Psoas muscle (tissue), 8 donors: Measurements from ENCODE around the gene TBC1D28. TPM values are rescaled to one million over a fixed set of nuclear protein-coding genes. Genes with fewer than 3 reads are reported as not detected.
"Not testable (repeated sequence)": the region's sequence is repeated elsewhere in the genome, so short reads cannot be mapped to it uniquely, and the experiment has no call there.

Experiments
- ATAC-seq, 4 donors: fragments of 200-7000 bp; cut with Tn5 transposase; one replicate each; pipeline ENCODE4 v1.9.1; 2020; ENCODE audit warnings: moderate library complexity in 3 of 4, mild to moderate bottlenecking in 2 of 4
- DNase-seq, 2 donors: peaks; one replicate each; pipeline ENCODE4 v3.0.0-alpha.2; 2020
- H3K27ac ChIP-seq: fragments of 200-600 bp; one replicate; pipeline ENCODE4 v1.8.0; 2022
- H3K27me3 ChIP-seq, 3 donors: fragments of 200-600 bp in 1 of 3; one replicate each; pipeline versions ENCODE4 v1.6.1 to v1.8.0; 2013 to 2022; ENCODE audit warnings: low read length in 2 of 3, mild to moderate bottlenecking in 2 of 3, moderate library complexity in 1 of 3; ENCODE audit not compliant: insufficient read depth in 3 of 3
- H3K36me3 ChIP-seq, 2 donors: fragments of 200-600 bp in 1 of 2; one replicate each; pipeline versions ENCODE4 v1.6.1 to v1.8.0; 2013 to 2022; ENCODE audit warnings: low read depth in 1 of 2, mild to moderate bottlenecking in 1 of 2, moderate library complexity in 1 of 2; ENCODE audit not compliant: insufficient read depth in 1 of 2
- H3K4me1 ChIP-seq: fragments of 200-600 bp; one replicate; pipeline ENCODE4 v1.8.0; 2022
- H3K4me3 ChIP-seq: fragments of 200-600 bp; one replicate; pipeline ENCODE4 v1.8.0; 2022; ENCODE audit warnings: mild to moderate bottlenecking
- H3K9me3 ChIP-seq: fragments of 200-600 bp; one replicate; pipeline ENCODE4 v1.8.0; 2022
- WGBS, 3 donors: extraction: QIAGEN DNeasy Blood & Tissue Kit; methylation state at CpG; one replicate each; pipeline versions ENCODE4 v1.1.6 to v1.1.7; 2013; 5-methylcytosine and 5-hydroxymethylcytosine counted together
- intact Hi-C, 2 donors: fragments of 100-400 bp; cut with DNase I; formaldehyde crosslinking; loops; one replicate each; pipeline versions ENCODE4 v1.11.0 to v1.14.2; 2022
- polyA plus RNA-seq, 3 donors: library from polyadenylated mRNA; stranded (reverse); fragments of 200-250 nt; gene quantifications; one replicate each; pipeline ENCODE4 v1.2.3, GENCODE V29; 2013
- total RNA-seq, 4 donors: library from RNA; stranded (reverse); fragmentation: NEBNext Ultra II Directional in 2 of 4; extraction: Animal tissue kit (Norgen Biotek cat#: 25700) in 2 of 4; gene quantifications; one replicate each; pipeline versions ENCODE4 v1.2.1 to v1.2.4, GENCODE V29; 2021 to 2023
- TF ChIP-seq, protein P1 (sequence below): fragments of 200-600 bp; IDR thresholded peaks from one replicate; pipeline ENCODE4 v1.8.0; 2022; ENCODE audit warnings: antibody characterized with exemption
- donor health status: healthy with polysubstance abuse.
- donor health status: DM: no; HTN: no; CAD: no; lungs with moderate emphysema.
- donor health status: Bipolar disorder and iron deficiency.
- donor health status: healthy.
- donor health status: DM: yes; HTN: yes; CAD: no.
- donor health status: DM: no; HTN: no; CAD: no.
- donor health status: DM: no; HTN: no; CAD: no.
- donor health status: DM: yes; HTN: yes; CAD: no.

Gene TBC1D28
- total and polyA plus RNA-seq, 7 donors: not detected

- H3K9me3 ChIP-seq, H3K36me3 ChIP-seq, H3K4me1 ChIP-seq, intact Hi-C loops, H3K27me3 ChIP-seq: not testable (repeated sequence)
- peak; percentile 93 to 95 for DNase-seq
- TF ChIP-seq, protein P1, sequence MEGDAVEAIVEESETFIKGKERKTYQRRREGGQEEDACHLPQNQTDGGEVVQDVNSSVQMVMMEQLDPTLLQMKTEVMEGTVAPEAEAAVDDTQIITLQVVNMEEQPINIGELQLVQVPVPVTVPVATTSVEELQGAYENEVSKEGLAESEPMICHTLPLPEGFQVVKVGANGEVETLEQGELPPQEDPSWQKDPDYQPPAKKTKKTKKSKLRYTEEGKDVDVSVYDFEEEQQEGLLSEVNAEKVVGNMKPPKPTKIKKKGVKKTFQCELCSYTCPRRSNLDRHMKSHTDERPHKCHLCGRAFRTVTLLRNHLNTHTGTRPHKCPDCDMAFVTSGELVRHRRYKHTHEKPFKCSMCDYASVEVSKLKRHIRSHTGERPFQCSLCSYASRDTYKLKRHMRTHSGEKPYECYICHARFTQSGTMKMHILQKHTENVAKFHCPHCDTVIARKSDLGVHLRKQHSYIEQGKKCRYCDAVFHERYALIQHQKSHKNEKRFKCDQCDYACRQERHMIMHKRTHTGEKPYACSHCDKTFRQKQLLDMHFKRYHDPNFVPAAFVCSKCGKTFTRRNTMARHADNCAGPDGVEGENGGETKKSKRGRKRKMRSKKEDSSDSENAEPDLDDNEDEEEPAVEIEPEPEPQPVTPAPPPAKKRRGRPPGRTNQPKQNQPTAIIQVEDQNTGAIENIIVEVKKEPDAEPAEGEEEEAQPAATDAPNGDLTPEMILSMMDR: peak; percentile 89
- 2 to 14% (median 10%) methylated on average over 13 to 21 of the region's 22 CpGs for WGBS, 3 donors
- ATAC-seq: peak; percentile 93 to 99 (median 98)
- Histone ChIP-seq H3K4me3 (peak overlapping the region; percentile 56), H3K27ac (peak overlapping the region; percentile 16)
Observed at GRCh38 chr17:18625509-18626104, 18.6 kb downstream of the TBC1D28 start.

DNA sequence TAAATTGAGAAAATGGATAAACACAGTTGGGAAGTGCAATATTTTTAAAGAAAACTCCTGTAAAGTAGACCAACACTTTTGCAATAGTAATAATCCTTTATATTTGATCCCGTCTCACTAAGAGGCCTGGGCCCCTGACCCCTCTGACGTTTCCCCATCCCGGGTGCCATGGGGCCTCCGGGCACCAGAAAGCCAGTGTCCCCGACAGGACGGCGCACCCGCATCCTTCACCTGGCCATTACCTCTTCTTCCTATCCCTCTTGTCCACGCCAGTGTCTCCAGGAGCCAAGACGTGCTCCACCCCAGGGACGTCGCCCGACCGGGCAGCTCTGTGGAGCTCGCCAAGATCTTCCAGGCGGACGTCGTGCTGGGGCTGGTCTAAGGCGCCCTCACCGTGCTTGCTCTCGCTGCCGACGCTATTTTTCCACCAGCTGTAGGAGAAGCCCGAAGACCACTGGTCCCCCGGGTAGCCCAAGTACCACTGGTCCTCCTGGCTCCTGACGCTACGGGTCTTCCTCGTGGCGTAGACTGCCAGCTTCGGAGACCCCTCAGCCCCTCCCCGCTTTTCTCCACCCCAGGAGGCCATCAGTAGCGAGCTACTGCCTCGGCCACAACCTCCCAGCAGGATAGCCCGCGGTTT, 19.2 kb downstream of the TBC1D28 start:
- peak; percentile 56 to 79 (median 65) for ATAC-seq
- intact Hi-C loops, DNase-seq, H3K9me3 ChIP-seq, H3K36me3 ChIP-seq, H3K27me3 ChIP-seq, H3K4me1 ChIP-seq: not testable (repeated sequence)
- H3K4me3 ChIP-seq: peak overlapping the region; percentile 56
- H3K27ac ChIP-seq: peak overlapping the region; percentile 16
- WGBS, 3 donors: 34 to 64% (median 43%) methylated on average over 15 to 26 of the region's 35 CpGs

GRCh38 chr17:18617613-18618012, 26.6 kb downstream of the TBC1D28 start:
- DNase-seq, H3K4me1 ChIP-seq, H3K9me3 ChIP-seq, H3K27me3 ChIP-seq, H3K4me3 ChIP-seq, ATAC-seq, H3K27ac ChIP-seq, intact Hi-C loops, H3K36me3 ChIP-seq: not testable (repeated sequence)
- 71 to 100% (median 89%) methylated on average over 1 of the region's 2 CpGs for whole genome bisulfite sequencing, 3 donors

DNA sequence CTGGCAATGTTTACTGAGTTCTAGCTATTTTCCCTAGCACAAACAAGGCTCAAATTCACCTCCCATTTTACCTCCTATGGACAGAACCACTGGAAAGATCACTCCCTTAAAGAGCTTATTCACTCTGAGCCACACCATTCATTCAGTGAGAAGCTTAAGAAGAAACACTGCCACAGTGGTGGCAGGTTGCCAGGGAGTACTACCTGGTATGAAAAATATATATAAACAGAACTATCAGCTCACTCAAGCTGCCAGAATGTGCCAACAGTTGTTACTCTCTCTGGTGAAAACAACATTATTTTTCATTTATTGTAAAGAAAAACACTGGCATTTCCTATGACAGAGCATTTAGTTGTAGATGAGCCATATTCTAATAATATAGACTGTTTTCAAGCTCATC, 31.2 kb downstream of the TBC1D28 start:
- DNase-seq, ATAC-seq, H3K4me3 ChIP-seq, H3K27me3 ChIP-seq, H3K27ac ChIP-seq, H3K4me1 ChIP-seq, H3K9me3 ChIP-seq, H3K36me3 ChIP-seq, intact Hi-C loops: not testable (repeated sequence)

DNA sequence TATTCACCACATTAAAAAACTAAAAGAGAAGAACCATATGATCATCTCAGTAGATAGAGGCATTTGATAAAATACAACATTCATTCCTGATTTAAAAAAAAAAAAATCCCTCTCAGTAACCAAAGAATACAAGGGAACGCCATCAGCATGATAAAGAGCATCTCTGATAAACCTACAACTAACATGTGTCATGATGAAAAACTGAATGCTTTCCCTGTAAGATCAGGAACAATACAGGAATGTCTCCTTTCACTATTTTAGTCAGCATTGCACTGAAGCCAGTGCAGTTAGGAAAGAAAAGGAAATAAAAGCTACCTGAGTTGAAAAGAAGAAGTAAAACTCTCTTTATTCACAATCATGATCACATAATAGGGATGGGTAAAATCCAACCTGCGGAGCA, 51.1 kb downstream of the TBC1D28 start:
- 89 to 93% (median 92%) methylated on average over 2 of the region's 2 CpGs for WGBS, 3 donors
- ATAC-seq, DNase-seq: not testable (repeated sequence)

More for the DNA sequence above, 51.1 kb downstream of the TBC1D28 start:
- H3K36me3 ChIP-seq, intact Hi-C loops, H3K4me3 ChIP-seq, H3K27me3 ChIP-seq, H3K4me1 ChIP-seq, H3K9me3 ChIP-seq, H3K27ac ChIP-seq: not testable (repeated sequence)

Other genes with a start within 250 kb of the TBC1D28 start
- gene LGALS9C, start 167.6 kb downstream of the TBC1D28 start, total RNA-seq: 1 to 10 TPM in 1 of 4 donors, not detected in 3; 1.0 TPM
- under 1 TPM in 1 of 3 donors, not detected in 2; 0.04 TPM for gene LGALS9C, start 167.6 kb downstream of the TBC1D28 start, polyA plus RNA-seq
- gene FOXO3B, start 37.9 kb upstream of the TBC1D28 start, total RNA-seq: 1 to 10 TPM; 1.0 to 1.7 (median 1.3) TPM
- gene FOXO3B, start 37.9 kb upstream of the TBC1D28 start, polyA plus RNA-seq: 1 to 10 TPM in 1 of 3 donors, under 1 TPM in 2; 0.35 to 2.1 (median 0.51) TPM
- 1 to 10 TPM in 1 of 4 donors, under 1 TPM in 3; 0.15 to 1.3 (median 0.46) TPM for gene FBXW10, start 99.7 kb upstream of the TBC1D28 start, total RNA-seq
- gene FBXW10, start 99.7 kb upstream of the TBC1D28 start, polyA plus RNA-seq: under 1 TPM; 0.07 to 0.35 (median 0.23) TPM
- 10 to 100 TPM; 11.8 to 21.1 (median 15.5) TPM for gene TVP23B, start 136.8 kb upstream of the TBC1D28 start, total RNA-seq
- 10 to 100 TPM; 18.8 to 48.5 (median 40.8) TPM for gene TVP23B, start 136.8 kb upstream of the TBC1D28 start, polyA plus RNA-seq
- gene PRPSAP2, start 213.7 kb upstream of the TBC1D28 start, total RNA-seq: 10 to 100 TPM in 3 of 4 donors, 1 to 10 TPM in 1; 8.7 to 11.1 (median 10.4) TPM
- 10 to 100 TPM in 1 of 3 donors, 1 to 10 TPM in 2; 8.2 to 13.2 (median 8.4) TPM for gene PRPSAP2, start 213.7 kb upstream of the TBC1D28 start, polyA plus RNA-seq